ENCODE results near the gene IQGAP2. TPM values are rescaled to one million over a fixed set of nuclear protein-coding genes. Genes with fewer than 3 reads are reported as not detected.
"Not testable (repeated sequence)": the region's sequence is repeated elsewhere in the genome, so short reads cannot be mapped to it uniquely, and the experiment has no call there.

The IQGAP2 gene
- total and polyA plus RNA-seq, 3 donors from 2014 or later = 33.5 to 78.6 (median 60.2) TPM

DNA sequence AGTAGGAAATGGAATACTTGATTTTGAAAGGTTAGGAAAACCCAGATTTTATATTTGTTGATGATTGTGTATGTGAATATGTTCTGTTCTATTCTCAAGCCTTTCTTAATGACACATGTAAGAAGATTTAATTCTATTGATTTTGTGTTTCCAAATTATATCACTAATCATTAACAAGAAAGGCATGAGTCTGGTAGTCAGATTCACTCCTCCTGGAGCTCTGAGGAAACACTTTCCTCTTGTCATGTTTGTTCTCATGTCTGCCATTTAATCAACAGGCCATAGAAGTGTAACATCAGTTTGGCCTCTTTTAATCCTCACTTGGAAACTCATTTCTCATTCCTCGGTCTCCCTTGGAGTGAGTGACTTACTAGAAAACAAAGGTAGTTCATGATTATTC lies 272.3 kb downstream of the IQGAP2 start:
- WGBS, 2 donors = 94 to 100% methylated on average over 1 of the region's 1 CpG
- Histone ChIP-seq H3K4me3 (no peak overlapping the region), H3K9me3 (no peaks in the 10 kb centered on the region), H3K27ac (no peak overlapping the region), H3K27me3 (no peaks in the 10 kb centered on the region), H3K36me3 (ENCODE audit: low read depth, missing control alignments) (no peaks in the 10 kb centered on the region), H3K4me1 (no peaks in the 10 kb centered on the region)
- intact Hi-C loops (cut with DNase I; ENCODE audit: low total_unique reads) = no loop called here
- TF ChIP-seq POLR2A (IDR thresholded peaks at IDR 0.05) (no peak), CTCF (IDR thresholded peaks at IDR 0.05) (no peak)
- DNase-seq = no peak

DNA sequence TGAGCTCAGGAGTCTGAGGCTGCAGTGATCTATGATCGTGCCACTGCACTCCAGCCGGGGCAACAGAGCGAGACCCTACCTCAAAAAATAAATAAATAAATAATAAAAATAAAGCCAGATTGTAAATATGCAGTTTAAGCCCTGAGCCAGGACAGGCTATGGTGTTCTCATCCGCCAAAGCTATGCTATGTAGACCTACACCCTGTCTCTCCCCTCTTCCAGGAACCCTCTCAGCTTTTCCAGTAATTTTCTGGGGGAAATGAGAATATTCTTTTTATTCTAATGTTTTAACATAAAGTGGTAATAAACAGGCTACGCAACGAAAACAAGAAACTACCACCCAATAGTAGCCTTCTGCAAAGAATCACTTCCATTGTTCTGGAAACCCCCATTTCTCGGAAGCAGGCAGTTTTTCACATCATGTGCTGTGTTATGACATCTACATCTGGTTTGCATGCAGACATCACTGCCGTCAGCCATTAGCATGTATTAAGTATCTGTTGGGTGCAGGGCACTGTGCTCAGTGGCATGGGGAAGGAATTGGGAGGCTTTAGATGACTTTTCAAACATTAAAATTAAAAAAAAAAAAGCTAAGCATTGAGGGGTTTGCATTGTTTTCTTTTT lies 274.9 kb downstream of the IQGAP2 start:
- no peaks in the 10 kb centered on the region for H3K27me3 ChIP-seq
- TF ChIP-seq POLR2A (IDR thresholded peaks at IDR 0.05) (no peak), CTCF (IDR thresholded peaks at IDR 0.05) (no peak)
- no peaks in the 10 kb centered on the region for H3K36me3 ChIP-seq (ENCODE audit: low read depth, missing control alignments)
- intact Hi-C loops (cut with DNase I; ENCODE audit: low total_unique reads) = no loop called here
- H3K4me3 ChIP-seq = no peak overlapping the region
- H3K27ac ChIP-seq = no peak overlapping the region
- H3K4me1 ChIP-seq = no peaks in the 10 kb centered on the region
- no peaks in the 10 kb centered on the region for H3K9me3 ChIP-seq
- WGBS, 2 donors = 93 to 98% methylated on average over 8 of the region's 8 CpGs
- no peak for DNase-seq

- no peak for TF ChIP-seq POLR2A (IDR thresholded peaks at IDR 0.05)
- Histone ChIP-seq H3K4me1 (no peaks in the 10 kb centered on the region), H3K4me3 (no peak overlapping the region), H3K27ac (no peak overlapping the region), H3K27me3 (no peaks in the 10 kb centered on the region), H3K36me3 (ENCODE audit: low read depth, missing control alignments) (no peaks in the 10 kb centered on the region), H3K9me3 (no peaks in the 10 kb centered on the region)
- intact Hi-C loops (cut with DNase I; ENCODE audit: low total_unique reads) = no loop called here
- no peak for DNase-seq
- 55 to 62% methylated on average over 3 of the region's 3 CpGs for WGBS, 2 donors
Measured at GRCh38 chr5:76679231-76679630, 276.1 kb downstream of the IQGAP2 start.

DNA sequence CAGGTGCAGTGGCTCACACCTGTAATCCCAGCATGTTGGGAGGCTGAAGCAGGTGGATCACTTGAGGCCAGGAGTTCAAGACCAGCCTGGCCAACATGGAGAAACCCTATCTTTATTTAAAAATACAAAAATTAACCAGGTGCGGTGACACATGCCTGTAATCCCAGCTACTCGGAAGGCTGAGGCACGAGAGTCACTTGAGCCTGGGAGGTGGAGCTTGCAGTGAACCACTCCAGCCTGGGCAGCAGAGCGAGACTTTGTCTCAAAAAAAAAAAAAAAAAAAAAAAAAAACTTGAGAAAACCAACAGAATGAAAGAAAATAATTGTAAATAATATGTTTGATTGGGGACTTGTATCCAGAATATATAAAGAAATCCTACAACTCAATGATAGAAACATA lies 277.7 kb downstream of the IQGAP2 start:
- intact Hi-C loops (cut with DNase I; ENCODE audit: low total_unique reads); H3K4me3 ChIP-seq; H3K4me1 ChIP-seq; DNase-seq; H3K36me3 ChIP-seq (ENCODE audit: low read depth, missing control alignments); H3K27me3 ChIP-seq; H3K27ac ChIP-seq; H3K9me3 ChIP-seq: not testable (repeated sequence)
- WGBS, 2 donors = 86 to 93% methylated on average over 4 of the region's 4 CpGs

GRCh38 chr5:76681287-76681686 lies 278.2 kb downstream of the IQGAP2 start:
- no peaks in the 10 kb centered on the region for H3K27me3 ChIP-seq
- H3K4me3 ChIP-seq = no peak overlapping the region
- H3K27ac ChIP-seq = no peak overlapping the region
- intact Hi-C loops (cut with DNase I; ENCODE audit: low total_unique reads) = no loop called here
- H3K9me3 ChIP-seq = no peaks in the 10 kb centered on the region
- TF ChIP-seq CTCF (IDR thresholded peaks at IDR 0.05) (no peak), POLR2A (IDR thresholded peaks at IDR 0.05) (no peak)
- DNase-seq = no peak
- H3K4me1 ChIP-seq = no peaks in the 10 kb centered on the region
- no peaks in the 10 kb centered on the region for H3K36me3 ChIP-seq (ENCODE audit: low read depth, missing control alignments)
- 67 to 71% methylated on average over 4 of the region's 4 CpGs for WGBS, 2 donors

DNA sequence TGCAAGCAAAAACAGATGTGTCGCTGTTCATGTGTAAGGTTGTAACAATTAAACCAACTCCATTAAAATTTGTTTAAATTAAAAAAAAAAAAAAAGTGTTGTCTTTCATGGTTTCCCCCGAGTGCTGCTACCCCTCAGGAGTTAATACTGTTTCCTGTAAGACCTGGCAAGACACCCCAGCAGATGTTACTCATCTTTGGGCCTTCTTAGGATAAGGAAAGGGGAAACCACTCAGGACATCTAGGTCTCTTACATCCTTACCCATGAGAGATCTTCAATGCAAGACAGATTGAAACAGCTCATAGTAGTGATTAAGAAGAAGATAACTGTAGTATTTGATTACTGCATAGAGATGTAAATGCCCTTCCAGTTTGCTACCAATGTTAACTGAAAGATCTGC lies 279.3 kb downstream of the IQGAP2 start:
- H3K9me3 ChIP-seq = no peaks in the 10 kb centered on the region
- no peaks in the 10 kb centered on the region for H3K27me3 ChIP-seq
- no peaks in the 10 kb centered on the region for H3K4me1 ChIP-seq
- 39 to 50% methylated on average over 2 of the region's 2 CpGs for WGBS, 2 donors
- H3K36me3 ChIP-seq (ENCODE audit: low read depth, missing control alignments) = no peaks in the 10 kb centered on the region
- intact Hi-C loops (cut with DNase I; ENCODE audit: low total_unique reads) = no loop called here
- H3K27ac ChIP-seq = no peak overlapping the region
- no peak for TF ChIP-seq POLR2A (IDR thresholded peaks at IDR 0.05)
- no peak for TF ChIP-seq CTCF (IDR thresholded peaks at IDR 0.05)
- no peak for DNase-seq
- no peak overlapping the region for H3K4me3 ChIP-seq

Data from testis (tissue), 3 donors.